Ovary (tissue), 3 donors: ENCODE data around the gene ZKSCAN5.

ENCODE experiments used
- CTCF ChIP-seq, 3 donors: fragments of 450-650 bp in 2 of 3; fragments of 200-600 bp in 1 of 3; IDR thresholded peaks; one replicate each; pipeline versions ENCODE4 v1.5.1 to v1.8.0; 2016 to 2022; ENCODE audit warnings: antibody characterized with exemption in 3 of 3, mild to moderate bottlenecking in 1 of 3
- EP300 ChIP-seq: sonication (generic); formaldehyde crosslinking; IDR thresholded peaks from one replicate; pipeline ENCODE4 v1.6.1; 2017; ENCODE audit warnings: antibody characterized with exemption
- donor health status: DM: no; HTN: no; CAD: no.

- TF ChIP-seq CTCF (IDR thresholded peaks at IDR 0.05) (no peak), EP300 (no peak)
Observed at GRCh38 chr7:99485094-99485493, 19.4 kb upstream of the ZKSCAN5 start.
